ENCODE data around the gene KCNE4.

The KCNE4 gene

DNA sequence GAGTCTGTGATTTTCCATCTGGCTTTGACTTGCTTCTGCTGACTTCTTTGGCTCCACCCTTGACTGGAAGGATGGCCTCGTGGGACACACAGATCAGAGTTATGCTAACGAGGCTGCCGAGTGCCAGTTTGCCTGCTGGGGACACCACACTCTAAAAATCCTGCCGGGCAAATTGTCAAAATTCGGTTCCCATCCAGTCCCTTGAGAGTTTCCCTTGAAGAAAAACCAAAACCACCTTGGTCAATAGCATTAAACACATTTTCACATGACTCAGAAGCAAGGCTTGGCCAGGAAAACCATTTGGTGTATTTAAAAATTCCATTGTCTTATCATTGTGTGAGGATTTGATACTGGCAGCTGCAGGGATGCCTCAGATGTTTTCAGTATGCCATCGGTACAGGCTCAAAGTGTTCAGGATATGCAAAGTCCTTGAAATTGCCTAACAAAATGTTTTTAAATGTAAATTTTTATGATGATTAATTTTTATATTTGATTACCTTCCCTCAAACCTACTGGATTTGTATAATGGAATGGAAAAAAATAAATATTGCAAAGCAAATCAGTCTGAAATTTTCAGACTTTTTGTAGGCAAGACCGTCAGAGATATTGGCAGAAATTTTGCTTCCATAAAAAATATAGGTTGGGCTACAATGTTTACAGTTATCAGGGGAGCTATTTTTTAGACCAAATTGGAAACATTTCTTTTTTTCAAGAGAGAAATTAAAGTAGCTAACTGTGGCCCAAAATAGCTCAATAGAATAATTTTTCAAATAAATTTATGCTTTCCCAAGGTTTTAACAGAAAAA is 41.6 kb downstream of the KCNE4 start:
- Mint-ChIP-seq H3K9me3 (no peaks in the 10 kb centered on the region), H3K4me3 (no peak overlapping the region), H3K4me1 (ENCODE audit: low read depth) (peaks cover 5% of the 10 kb centered on the region), H3K27me3 (peaks cover 2% of the 10 kb centered on the region), H3K36me3 (ENCODE audit: low read depth) (no peaks in the 10 kb centered on the region), H3K27ac (no peak overlapping the region)
- intact Hi-C loops (cut with micrococcal nuclease) = no loop called here

DNA sequence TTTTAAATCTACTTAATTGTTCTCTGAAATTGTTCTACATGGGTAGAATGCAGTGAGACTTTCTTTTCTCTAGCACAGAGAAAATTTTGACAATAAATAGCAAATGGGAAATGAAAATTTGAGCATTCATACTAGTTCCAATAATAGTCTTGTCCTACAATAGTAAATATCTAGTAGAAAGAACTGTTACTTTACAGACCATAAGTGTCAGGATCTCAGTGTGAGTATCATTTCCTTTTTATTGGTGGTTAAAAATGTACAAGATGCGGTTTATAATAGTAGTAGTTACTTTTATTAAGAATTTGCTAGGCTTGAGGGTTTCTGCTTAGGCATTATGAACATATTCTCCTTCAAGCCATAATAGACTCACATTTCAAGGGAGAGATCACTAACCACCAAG is 43.2 kb downstream of the KCNE4 start:
- Mint-ChIP-seq H3K4me3 (no peak overlapping the region), H3K27me3 (no peaks in the 10 kb centered on the region), H3K9me3 (no peaks in the 10 kb centered on the region), H3K36me3 (ENCODE audit: low read depth) (no peaks in the 10 kb centered on the region), H3K4me1 (ENCODE audit: low read depth) (peaks cover 5% of the 10 kb centered on the region), H3K27ac (no peak overlapping the region)
- intact Hi-C loops (cut with micrococcal nuclease) = no loop called here

DNA sequence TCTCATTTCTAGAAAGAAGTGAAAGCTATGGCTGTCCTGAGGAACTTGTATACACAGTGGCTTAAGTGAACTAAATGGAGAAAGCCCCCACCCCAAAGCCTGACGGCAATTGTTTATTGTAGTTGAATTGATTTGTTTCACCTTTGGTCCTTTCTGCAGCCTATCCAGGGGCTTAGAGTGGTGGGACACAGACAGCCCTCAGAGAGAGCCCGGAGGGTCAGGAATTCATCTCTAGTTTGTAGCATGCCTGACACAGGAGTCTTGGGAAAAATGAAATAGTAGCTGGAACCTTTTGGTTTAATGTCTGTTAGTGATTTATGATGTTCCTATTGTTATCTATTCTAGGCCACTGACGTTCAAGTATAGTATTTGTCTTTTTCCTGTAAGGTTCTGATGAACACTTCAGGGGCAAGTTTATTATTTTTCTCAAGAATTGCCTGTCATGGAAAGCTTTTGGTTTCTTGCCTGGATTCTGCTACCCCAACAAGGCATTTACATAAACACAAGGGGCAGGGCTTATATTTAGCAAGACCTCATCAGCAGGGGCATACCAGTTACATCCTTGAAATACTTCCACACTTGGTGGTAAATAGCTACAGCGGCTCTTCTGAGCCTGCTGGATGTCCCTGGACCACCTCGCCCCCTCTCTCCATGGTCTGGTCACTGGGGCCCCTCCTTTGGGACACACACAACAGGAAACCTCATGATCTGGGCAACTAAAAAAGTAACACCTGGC is 44.4 kb downstream of the KCNE4 start:
- Mint-ChIP-seq H3K4me1 (ENCODE audit: low read depth) (peaks cover 5% of the 10 kb centered on the region), H3K4me3 (no peak overlapping the region), H3K27me3 (no peaks in the 10 kb centered on the region), H3K27ac (no peak overlapping the region), H3K9me3 (no peaks in the 10 kb centered on the region), H3K36me3 (ENCODE audit: low read depth) (no peaks in the 10 kb centered on the region)
- intact Hi-C loops (cut with micrococcal nuclease) = no loop called here

DNA sequence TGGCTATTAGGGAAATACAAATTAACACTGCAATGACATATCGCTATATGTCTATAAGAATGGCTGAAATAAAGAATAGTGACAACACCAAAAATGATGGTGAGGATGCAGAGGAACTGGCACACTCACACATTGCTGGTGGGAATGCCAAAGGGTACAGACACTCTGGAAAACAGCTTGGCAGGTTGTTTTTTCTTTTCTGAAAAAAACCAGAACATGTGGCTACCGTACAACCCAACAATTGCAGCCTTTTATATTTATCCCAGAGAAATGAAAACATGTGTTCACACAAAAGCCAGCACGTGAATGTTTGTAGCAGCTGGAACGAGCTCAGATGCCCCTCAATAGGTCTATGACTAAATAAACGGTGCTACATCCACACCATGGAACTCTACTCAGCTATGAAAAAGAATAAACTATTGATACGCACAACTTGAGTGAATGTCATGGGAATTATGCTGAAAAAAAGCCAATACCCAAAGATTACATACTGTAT is 45.9 kb downstream of the KCNE4 start:
- Mint-ChIP-seq H3K4me3 (no peak overlapping the region), H3K4me1 (ENCODE audit: low read depth) (peaks cover 5% of the 10 kb centered on the region), H3K27ac (no peak overlapping the region), H3K9me3 (no peaks in the 10 kb centered on the region), H3K36me3 (ENCODE audit: low read depth) (no peaks in the 10 kb centered on the region), H3K27me3 (no peaks in the 10 kb centered on the region)
- intact Hi-C loops (cut with micrococcal nuclease) = no loop called here

DNA sequence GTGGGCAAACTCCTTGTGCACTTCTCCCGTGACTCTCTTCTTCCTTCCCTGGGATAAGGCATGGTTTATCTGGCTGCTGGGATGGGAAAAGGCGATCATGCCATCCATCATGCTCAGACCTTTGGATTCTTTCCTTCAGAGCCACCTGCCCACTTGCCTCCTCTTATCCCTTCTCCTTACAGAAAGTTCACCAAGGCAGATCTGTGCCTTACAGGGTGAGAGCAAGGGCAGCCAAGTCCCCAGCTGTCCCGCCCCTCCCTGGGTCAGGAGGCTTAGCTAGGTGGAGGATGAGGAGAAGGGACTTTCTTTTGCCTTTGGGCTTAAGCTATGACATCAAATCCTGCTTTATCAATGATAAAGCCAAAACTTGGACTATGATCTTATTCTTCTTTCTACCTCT is 47.6 kb downstream of the KCNE4 start:
- H3K4me3 Mint-ChIP-seq = no peak overlapping the region
- no peaks in the 10 kb centered on the region for H3K36me3 Mint-ChIP-seq (ENCODE audit: low read depth)
- no peak overlapping the region for H3K27ac Mint-ChIP-seq
- H3K4me1 Mint-ChIP-seq (ENCODE audit: low read depth) = peaks cover 2% of the 10 kb centered on the region
- intact Hi-C loops (cut with micrococcal nuclease) = no loop called here
- no peaks in the 10 kb centered on the region for H3K27me3 Mint-ChIP-seq
- H3K9me3 Mint-ChIP-seq = no peaks in the 10 kb centered on the region

DNA sequence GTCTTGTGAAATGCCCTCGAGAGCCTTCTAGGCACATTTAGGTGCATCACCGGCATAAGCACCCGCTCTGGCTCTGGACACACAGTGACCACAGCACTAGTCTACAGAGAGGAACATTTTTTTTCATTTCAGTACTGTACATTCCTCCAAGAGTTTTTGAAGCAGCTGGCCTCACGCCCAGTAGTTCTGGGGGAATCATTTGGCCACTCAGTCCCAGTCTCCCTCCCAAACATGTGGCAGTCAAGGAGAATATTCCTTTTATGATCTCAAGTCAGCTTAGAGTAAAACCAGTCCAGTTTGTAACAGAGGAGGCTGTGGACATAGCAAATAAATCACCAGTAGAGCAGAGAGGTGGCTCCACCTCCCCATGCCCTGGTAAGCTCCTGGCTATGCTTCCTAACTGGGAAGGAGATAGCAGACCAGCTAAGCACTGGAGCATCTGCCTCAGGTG is 48.1 kb downstream of the KCNE4 start:
- Mint-ChIP-seq H3K4me3 (no peak overlapping the region), H3K9me3 (no peaks in the 10 kb centered on the region), H3K36me3 (ENCODE audit: low read depth) (no peaks in the 10 kb centered on the region), H3K4me1 (ENCODE audit: low read depth) (no peaks in the 10 kb centered on the region), H3K27me3 (no peaks in the 10 kb centered on the region), H3K27ac (no peak overlapping the region)
- intact Hi-C loops (cut with micrococcal nuclease) = loop anchor here (5.0 kb wide), 1 partner anchor 128 kb away; no protein-coding TSS in a partner anchor

DNA sequence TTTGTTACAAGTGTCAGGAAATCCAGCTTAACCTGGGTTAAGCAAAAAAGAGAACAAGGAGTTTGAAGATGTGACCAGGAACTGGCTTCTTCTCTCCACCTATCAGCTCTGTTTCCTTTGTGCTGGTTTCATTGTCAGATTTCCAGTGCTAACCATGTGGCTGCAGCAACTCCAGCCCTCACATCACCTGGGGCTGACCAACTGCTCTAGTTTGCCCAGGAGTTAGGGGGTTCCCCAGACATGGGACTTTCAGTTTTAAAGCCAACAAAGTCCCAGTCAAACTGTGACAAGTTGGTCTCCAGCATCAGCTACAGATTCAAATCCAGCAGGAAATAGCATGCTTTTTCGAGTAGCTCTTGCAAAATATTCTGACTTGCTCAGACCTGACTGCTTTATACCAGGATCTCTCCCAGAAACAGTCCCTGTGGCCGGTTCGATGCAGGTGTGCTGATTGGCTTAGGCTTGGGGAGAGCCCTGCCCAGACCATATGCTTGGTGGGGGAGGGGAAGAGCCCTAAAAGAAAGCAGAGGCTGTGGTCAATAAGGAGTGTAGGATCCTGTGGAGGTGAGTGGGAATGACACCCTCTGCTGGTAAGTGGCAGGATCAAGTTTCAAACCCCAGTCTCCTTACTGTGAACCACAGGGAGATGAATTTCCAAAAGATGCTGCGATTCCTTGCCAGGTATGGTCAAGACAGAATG is 49.5 kb downstream of the KCNE4 start:
- intact Hi-C loops (cut with micrococcal nuclease) = loop anchor here (5.0 kb wide), 1 partner anchor 129 kb away; no protein-coding TSS in a partner anchor
- Mint-ChIP-seq H3K4me1 (ENCODE audit: low read depth) (no peaks in the 10 kb centered on the region), H3K27me3 (no peaks in the 10 kb centered on the region), H3K4me3 (no peak overlapping the region), H3K36me3 (ENCODE audit: low read depth) (no peaks in the 10 kb centered on the region), H3K27ac (no peak overlapping the region), H3K9me3 (no peaks in the 10 kb centered on the region)

DNA sequence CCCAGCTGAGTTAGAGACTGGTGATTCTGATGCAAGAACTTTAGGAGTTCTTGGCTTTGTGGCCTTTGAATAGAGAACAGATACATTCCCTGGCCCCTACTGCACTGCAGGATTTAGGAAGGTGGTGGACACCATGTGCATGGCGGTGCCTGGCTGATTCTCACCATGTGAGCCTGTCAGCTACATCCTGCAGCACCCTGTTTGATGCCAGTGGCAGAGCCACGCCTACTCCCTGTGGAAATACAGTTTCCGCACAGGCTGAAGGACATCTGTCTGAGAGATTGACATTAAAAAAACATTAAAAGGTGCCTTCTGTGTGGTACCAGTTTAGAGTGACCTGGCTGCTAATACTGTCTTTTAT is 50.0 kb downstream of the KCNE4 start:
- Mint-ChIP-seq H3K4me1 (ENCODE audit: low read depth) (no peaks in the 10 kb centered on the region), H3K9me3 (no peaks in the 10 kb centered on the region), H3K4me3 (no peak overlapping the region), H3K27me3 (no peaks in the 10 kb centered on the region), H3K36me3 (ENCODE audit: low read depth) (no peaks in the 10 kb centered on the region), H3K27ac (no peak overlapping the region)
- intact Hi-C loops (cut with micrococcal nuclease) = loop anchor here (5.0 kb wide), 1 partner anchor 130 kb away; no protein-coding TSS in a partner anchor

DNA sequence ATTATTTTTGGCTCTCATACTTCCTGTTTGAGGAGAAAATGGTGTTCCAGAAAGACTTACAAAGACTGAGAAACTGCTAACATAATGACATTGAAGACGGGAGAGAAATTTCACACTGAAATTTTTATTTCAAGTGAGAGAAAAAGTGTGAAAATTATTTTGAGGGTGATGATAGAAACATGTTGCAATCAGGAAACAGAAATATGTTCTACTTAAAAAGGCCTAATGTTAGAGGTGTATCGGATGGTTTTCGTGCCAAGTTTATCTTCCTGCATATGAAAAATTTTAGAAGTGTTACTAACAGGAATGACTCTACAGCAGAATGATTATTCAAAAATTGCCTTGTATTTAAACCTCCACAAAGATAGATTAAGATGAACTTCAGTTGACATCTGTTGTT is 50.5 kb downstream of the KCNE4 start:
- no peak overlapping the region for H3K4me3 Mint-ChIP-seq

DNA sequence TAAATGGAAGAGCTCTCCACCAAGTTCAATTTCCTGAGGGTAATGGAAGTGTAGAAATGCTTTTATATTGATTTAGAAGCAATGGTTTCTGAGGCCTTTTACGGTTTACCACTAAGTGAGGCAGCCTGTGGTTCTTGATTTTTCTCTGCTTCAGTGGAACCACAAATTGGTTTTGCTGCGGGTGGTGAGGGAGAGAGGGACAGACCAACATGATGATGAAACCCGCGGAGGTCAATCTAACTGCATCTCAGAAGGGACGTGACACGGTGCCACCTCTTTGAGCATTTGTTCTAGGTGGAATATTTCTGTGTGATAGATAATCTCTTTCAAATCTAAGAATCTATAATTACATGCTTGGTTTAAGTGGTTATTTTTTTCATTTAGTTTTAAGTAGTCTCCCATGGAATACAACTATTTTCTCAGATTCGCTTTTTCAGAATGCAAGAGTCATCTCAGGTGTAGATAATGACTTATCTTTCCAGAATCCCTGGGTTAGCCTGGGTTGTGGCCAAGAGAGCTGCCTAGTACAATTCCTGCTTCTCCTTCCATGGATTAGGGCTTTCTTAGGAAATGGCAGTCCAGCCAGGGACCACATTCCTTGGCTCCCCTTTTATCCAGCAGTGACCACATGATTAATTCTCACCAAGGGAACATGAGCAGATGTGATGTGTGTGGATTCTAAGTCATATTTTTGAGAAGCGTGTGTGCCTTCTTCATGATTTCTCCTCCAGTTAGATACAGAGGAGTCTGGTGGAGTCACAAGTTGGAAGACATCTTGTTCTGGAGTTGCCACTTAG is 52.5 kb downstream of the KCNE4 start:
- no peak overlapping the region for H3K4me3 Mint-ChIP-seq
- no peaks in the 10 kb centered on the region for H3K4me1 Mint-ChIP-seq (ENCODE audit: low read depth)
- no peaks in the 10 kb centered on the region for H3K9me3 Mint-ChIP-seq
- no peaks in the 10 kb centered on the region for H3K36me3 Mint-ChIP-seq (ENCODE audit: low read depth)
- H3K27me3 Mint-ChIP-seq = no peaks in the 10 kb centered on the region
- no peak overlapping the region for H3K27ac Mint-ChIP-seq
- intact Hi-C loops (cut with micrococcal nuclease) = loop anchor here (5.0 kb wide), 1 partner anchor 132 kb away; no protein-coding TSS in a partner anchor

More for the DNA sequence above, 50.5 kb downstream of the KCNE4 start:
- Mint-ChIP-seq H3K36me3 (ENCODE audit: low read depth) (no peaks in the 10 kb centered on the region), H3K27me3 (no peaks in the 10 kb centered on the region), H3K9me3 (no peaks in the 10 kb centered on the region), H3K27ac (no peak overlapping the region), H3K4me1 (ENCODE audit: low read depth) (no peaks in the 10 kb centered on the region)
- intact Hi-C loops (cut with micrococcal nuclease) = loop anchor here (5.0 kb wide), 1 partner anchor 130 kb away; no protein-coding TSS in a partner anchor

Data from dendritic cell treated with granulocyte-macrophage colony-stimulating factor and Interleukin-4, amounts not matched to agents 40 ng/mL and 50 ng/mL, for 4 days (primary cell).